ENCODE measurements around the gene USP49.

GRCh38 chr6:41894366-41895299, 542 bp downstream of the USP49 start:
- no peak for TF ChIP-seq CTCF (IDR thresholded peaks at IDR 0.05; ENCODE audit: low read depth, low read length)
- TF ChIP-seq EZH2phosphoT487 (IDR thresholded peaks at IDR 0.05; ENCODE audit: low read depth) = no peak
